Erythroblast (primary cell): ENCODE measurements around the gene INPP4A.

Experiments used
- GATA1 ChIP-seq: IDR thresholded peaks from 2 replicates; pipeline ENCODE4 v1.6.1; 2011; ENCODE audit warnings: low read depth, mild to moderate bottlenecking, control low read depth, low read length, moderate library complexity
- POLR2A ChIP-seq: IDR thresholded peaks from 2 replicates; pipeline ENCODE4 v1.6.1; 2011; ENCODE audit warnings: mild to moderate bottlenecking, low read length

DNA sequence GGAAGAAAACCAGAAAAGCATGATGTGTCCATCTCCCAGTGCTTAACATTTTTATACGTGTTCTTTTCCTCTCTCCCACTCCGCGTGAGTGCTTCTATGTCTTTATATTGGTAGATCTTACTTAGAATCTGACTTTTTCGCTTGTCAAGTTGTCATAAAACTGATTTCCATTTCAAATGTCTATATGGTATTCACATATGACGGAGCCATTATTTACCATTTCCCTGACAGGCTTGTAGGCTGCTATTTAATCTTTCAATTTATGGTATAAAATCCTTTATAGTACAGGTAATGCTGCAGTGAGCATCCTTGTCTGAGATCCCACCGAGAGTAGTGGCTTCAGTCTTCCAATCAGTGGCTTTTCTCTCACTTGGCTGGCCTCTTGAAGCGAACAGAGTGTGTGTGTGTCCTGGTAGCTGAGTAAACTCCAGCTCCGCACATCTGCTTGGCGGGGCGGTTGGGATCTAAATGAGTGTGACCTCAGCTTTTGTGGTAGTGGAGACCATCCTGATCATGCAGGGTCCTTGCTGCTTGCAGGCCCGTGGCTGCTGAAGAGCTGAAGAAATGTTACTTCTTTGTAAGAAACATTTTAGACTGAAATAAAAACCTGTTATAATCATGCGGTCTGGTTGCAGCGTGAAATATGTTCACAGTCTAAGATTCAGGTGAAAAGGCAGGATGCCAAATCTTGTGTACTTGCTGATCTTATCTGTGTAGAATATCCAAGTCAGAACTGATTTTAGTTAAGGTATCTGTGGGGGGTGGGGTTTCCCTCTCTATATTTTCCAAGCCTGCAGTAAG lies 40.2 kb downstream of the INPP4A start:
- TF ChIP-seq POLR2A (no peak), GATA1 (no peak)
